ENCODE data around the gene DRC7. TPM values are rescaled to one million over a fixed set of nuclear protein-coding genes. Genes with fewer than 3 reads are reported as not detected.

The DRC7 gene
- total RNA-seq, 1 donor from 2014 or later: not detected

DNA sequence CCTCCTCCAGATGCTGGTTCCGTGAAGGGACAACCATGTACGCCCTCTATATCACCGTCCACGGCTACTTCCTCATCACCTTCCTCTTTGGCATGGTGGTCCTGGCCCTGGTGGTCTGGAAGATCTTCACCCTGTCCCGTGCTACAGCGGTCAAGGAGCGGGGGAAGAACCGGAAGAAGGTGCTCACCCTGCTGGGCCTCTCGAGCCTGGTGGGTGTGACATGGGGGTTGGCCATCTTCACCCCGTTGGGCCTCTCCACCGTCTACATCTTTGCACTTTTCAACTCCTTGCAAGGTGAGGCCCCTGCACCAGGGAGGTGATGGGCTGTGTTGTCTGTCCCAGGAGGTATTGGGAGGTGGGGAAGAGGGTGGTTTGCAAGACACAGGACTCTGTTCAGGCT is 9.0 kb upstream of the DRC7 start:
- Mint-ChIP-seq H3K36me3 (ENCODE audit: unreplicated experiment) (no peaks in the 10 kb centered on the region), H3K27me3 (ENCODE audit: unreplicated experiment) (peaks cover 8% of the 10 kb centered on the region), H3K27ac (ENCODE audit: unreplicated experiment) (no peak overlapping the region), H3K4me1 (ENCODE audit: low read depth, unreplicated experiment) (peaks cover 7% of the 10 kb centered on the region), H3K9me3 (ENCODE audit: unreplicated experiment) (peaks cover 5% of the 10 kb centered on the region), H3K4me3 (ENCODE audit: unreplicated experiment) (no peak overlapping the region)
- no peak for DNase-seq
- TF ChIP-seq, protein P1, sequence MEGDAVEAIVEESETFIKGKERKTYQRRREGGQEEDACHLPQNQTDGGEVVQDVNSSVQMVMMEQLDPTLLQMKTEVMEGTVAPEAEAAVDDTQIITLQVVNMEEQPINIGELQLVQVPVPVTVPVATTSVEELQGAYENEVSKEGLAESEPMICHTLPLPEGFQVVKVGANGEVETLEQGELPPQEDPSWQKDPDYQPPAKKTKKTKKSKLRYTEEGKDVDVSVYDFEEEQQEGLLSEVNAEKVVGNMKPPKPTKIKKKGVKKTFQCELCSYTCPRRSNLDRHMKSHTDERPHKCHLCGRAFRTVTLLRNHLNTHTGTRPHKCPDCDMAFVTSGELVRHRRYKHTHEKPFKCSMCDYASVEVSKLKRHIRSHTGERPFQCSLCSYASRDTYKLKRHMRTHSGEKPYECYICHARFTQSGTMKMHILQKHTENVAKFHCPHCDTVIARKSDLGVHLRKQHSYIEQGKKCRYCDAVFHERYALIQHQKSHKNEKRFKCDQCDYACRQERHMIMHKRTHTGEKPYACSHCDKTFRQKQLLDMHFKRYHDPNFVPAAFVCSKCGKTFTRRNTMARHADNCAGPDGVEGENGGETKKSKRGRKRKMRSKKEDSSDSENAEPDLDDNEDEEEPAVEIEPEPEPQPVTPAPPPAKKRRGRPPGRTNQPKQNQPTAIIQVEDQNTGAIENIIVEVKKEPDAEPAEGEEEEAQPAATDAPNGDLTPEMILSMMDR (IDR thresholded peaks at IDR 0.05; ENCODE audit: partially characterized antibody, unreplicated experiment): no peak

- DNase-seq: no peak
- no peak overlapping the region for H3K4me3 Mint-ChIP-seq (ENCODE audit: unreplicated experiment)
- no peaks in the 10 kb centered on the region for H3K36me3 Mint-ChIP-seq (ENCODE audit: unreplicated experiment)
- H3K9me3 Mint-ChIP-seq (ENCODE audit: unreplicated experiment): peaks cover 5% of the 10 kb centered on the region
- H3K4me1 Mint-ChIP-seq (ENCODE audit: low read depth, unreplicated experiment): peaks cover 7% of the 10 kb centered on the region
- TF ChIP-seq, protein P1 (IDR thresholded peaks at IDR 0.05; ENCODE audit: partially characterized antibody, unreplicated experiment): no peak
- H3K27ac Mint-ChIP-seq (ENCODE audit: unreplicated experiment): no peak overlapping the region
- H3K27me3 Mint-ChIP-seq (ENCODE audit: unreplicated experiment): peaks cover 8% of the 10 kb centered on the region
These were observed 8.0 kb upstream of the DRC7 start for GRCh38 chr16:57686577-57686976.

DNA sequence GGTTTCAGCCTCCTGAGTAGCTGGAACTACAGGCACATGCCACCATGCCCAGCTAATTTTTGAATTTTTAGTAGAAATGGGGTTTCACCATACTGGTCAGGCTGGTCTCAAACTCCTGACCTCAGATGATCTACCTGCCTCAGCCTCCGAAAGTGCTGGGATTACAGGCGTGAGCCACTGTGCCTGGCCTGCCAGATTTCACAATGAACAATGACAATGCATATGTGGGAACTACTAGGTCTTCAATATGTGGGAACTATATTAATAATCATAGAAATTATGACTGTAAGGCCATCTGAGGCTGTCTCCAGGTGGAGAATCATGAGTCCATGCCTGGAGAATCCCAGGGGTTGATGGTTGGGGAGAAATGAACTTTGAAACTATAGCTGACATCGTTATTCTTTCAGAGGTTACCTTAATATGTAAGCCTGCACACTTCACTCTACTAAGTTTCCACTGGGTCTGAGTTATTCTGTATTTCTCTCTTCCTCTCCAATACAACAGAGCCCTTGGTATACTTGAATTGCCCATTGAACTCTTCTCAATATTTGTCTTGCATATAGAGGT is 7.2 kb upstream of the DRC7 start:
- Mint-ChIP-seq H3K4me1 (ENCODE audit: low read depth, unreplicated experiment) (peaks cover 7% of the 10 kb centered on the region), H3K27me3 (ENCODE audit: unreplicated experiment) (peaks cover 8% of the 10 kb centered on the region), H3K4me3 (ENCODE audit: unreplicated experiment) (no peak overlapping the region), H3K9me3 (ENCODE audit: unreplicated experiment) (peaks cover 5% of the 10 kb centered on the region), H3K27ac (ENCODE audit: unreplicated experiment) (no peak overlapping the region), H3K36me3 (ENCODE audit: unreplicated experiment) (no peaks in the 10 kb centered on the region)
- TF ChIP-seq, protein P1 (IDR thresholded peaks at IDR 0.05; ENCODE audit: partially characterized antibody, unreplicated experiment): no peak
- DNase-seq: no peak

- H3K9me3 Mint-ChIP-seq (ENCODE audit: unreplicated experiment): peaks cover 5% of the 10 kb centered on the region
- TF ChIP-seq, protein P1 (IDR thresholded peaks at IDR 0.05; ENCODE audit: partially characterized antibody, unreplicated experiment): no peak
- no peak for DNase-seq
- peaks cover 7% of the 10 kb centered on the region for H3K4me1 Mint-ChIP-seq (ENCODE audit: low read depth, unreplicated experiment)
- no peak overlapping the region for H3K4me3 Mint-ChIP-seq (ENCODE audit: unreplicated experiment)
- peaks cover 8% of the 10 kb centered on the region for H3K27me3 Mint-ChIP-seq (ENCODE audit: unreplicated experiment)
- no peak overlapping the region for H3K27ac Mint-ChIP-seq (ENCODE audit: unreplicated experiment)
- no peaks in the 10 kb centered on the region for H3K36me3 Mint-ChIP-seq (ENCODE audit: unreplicated experiment)
These were observed 6.1 kb upstream of the DRC7 start for GRCh38 chr16:57688487-57688986.

DNA sequence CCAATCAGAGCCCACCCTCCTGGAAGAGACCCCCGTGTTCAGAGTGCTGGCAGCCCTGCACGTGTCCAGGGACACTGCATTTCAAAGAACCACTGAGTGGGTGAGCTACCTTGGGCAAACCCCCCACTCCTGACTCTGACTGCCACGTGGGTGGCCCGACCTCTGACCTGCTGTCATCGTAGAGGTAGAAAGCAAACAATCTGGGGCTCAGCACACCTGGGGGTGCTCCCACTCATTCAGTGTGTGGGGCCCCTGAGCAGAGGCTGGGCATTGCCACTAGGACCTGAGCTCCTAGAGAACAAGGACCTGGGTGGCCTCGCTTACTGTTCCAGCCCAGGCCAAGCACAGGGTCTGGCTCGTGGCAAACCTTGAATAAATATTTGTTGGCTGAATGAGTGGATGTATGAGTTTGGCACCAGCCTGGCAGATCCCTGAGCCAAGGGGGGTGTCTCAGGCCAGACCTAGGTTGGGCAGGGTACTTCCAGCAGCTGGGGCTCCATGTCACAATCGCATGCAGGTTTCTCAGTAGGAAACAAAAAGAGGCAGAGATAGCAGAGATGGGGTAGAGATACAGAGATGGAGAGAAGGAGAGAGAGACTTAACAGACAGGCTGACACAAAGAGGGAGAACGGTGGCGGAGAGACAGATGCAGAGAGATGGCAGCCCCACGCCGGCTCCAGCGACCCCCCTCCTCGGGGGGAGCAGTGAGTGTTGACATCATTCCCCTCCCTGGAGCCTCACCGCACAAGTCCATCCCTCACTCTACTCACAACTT is 5.4 kb upstream of the DRC7 start:
- Mint-ChIP-seq H3K27ac (ENCODE audit: unreplicated experiment) (peak overlapping the region; percentile 64), H3K36me3 (ENCODE audit: unreplicated experiment) (no peaks in the 10 kb centered on the region)

More for the DNA sequence above, 5.4 kb upstream of the DRC7 start:
- Mint-ChIP-seq H3K27me3 (ENCODE audit: unreplicated experiment) (peaks cover 8% of the 10 kb centered on the region), H3K4me1 (ENCODE audit: low read depth, unreplicated experiment) (peaks cover 7% of the 10 kb centered on the region), H3K4me3 (ENCODE audit: unreplicated experiment) (no peak overlapping the region), H3K9me3 (ENCODE audit: unreplicated experiment) (peaks cover 5% of the 10 kb centered on the region)
- TF ChIP-seq, protein P1 (IDR thresholded peaks at IDR 0.05; ENCODE audit: partially characterized antibody, unreplicated experiment): no peak
- no peak for DNase-seq

Measured in glutamatergic neuron (in vitro differentiated cells).